Measurements from ENCODE around the gene ADAMTS12. TPM values are rescaled to one million over a fixed set of nuclear protein-coding genes. Genes with fewer than 3 reads are reported as not detected.

ADAMTS12 gene
- total RNA-seq, 1 experiment from 2014 or later, result 0.18 TPM

GRCh38 chr5:33639474-33639873, 252.3 kb downstream of the ADAMTS12 start:
- no peaks in the 10 kb centered on the region for H3K27me3 ChIP-seq (ENCODE audit: low read length)
- no peaks in the 10 kb centered on the region; the same call in 1 of the 2 replicates for H3K4me1 ChIP-seq (ENCODE audit: insufficient read depth, low read length)
- no peaks in the 10 kb centered on the region for H3K79me2 ChIP-seq (ENCODE audit: low read length)
- no peak for DNase-seq
- ChIA-PET CTCF (no interaction called here), POLR2A (ENCODE audit: unreplicated experiment) (no interaction called here)
- TF ChIP-seq EZH2 (IDR thresholded peaks at IDR 0.05; ENCODE audit: low read length, unreplicated experiment), result no peak
- no peak for TF ChIP-seq EZH2phosphoT487 (IDR thresholded peaks at IDR 0.05; ENCODE audit: borderline replicate concordance, low read length)
- TF ChIP-seq CTCF (conservative IDR thresholded peaks at IDR 0.05; ENCODE audit: low read depth, low read length), result no peak
- no peaks in the 10 kb centered on the region for H3K9me3 ChIP-seq (ENCODE audit: low read length)
- H2AFZ ChIP-seq (ENCODE audit: low read length), result no peak overlapping the region
- no peak overlapping the region for H3K4me2 ChIP-seq (ENCODE audit: low read length)
- no peaks in the 10 kb centered on the region for H4K20me1 ChIP-seq (ENCODE audit: low read length)
- no peak for ATAC-seq
- no peaks in the 10 kb centered on the region for H3F3A ChIP-seq (ENCODE audit: low read length, unreplicated experiment)
- H3K36me3 ChIP-seq (ENCODE audit: low read depth, low read length), result no peaks in the 10 kb centered on the region
- no peak overlapping the region for H3K9ac ChIP-seq (ENCODE audit: low read length)
- H3K4me3 ChIP-seq (ENCODE audit: low read length), result no peak overlapping the region
- intact Hi-C loops (cut with micrococcal nuclease), result no loop called here
- BruUV-seq (replicated peaks), result no TSS peak
- no peaks in the 10 kb centered on the region for H3K9me2 ChIP-seq (replicated peaks; ENCODE audit: low read length)
- no peak overlapping the region for H3K27ac ChIP-seq (ENCODE audit: low read length)

GRCh38 chr5:33637011-33637410, 254.8 kb downstream of the ADAMTS12 start:
- no peaks in the 10 kb centered on the region for H3K27me3 ChIP-seq (ENCODE audit: low read length)
- H3K4me2 ChIP-seq (ENCODE audit: low read length), result no peak overlapping the region
- H4K20me1 ChIP-seq (ENCODE audit: low read length), result no peaks in the 10 kb centered on the region
- no peak overlapping the region for H3K9ac ChIP-seq (ENCODE audit: low read length)
- H3F3A ChIP-seq (ENCODE audit: low read length, unreplicated experiment), result no peaks in the 10 kb centered on the region
- no peaks in the 10 kb centered on the region for H3K9me3 ChIP-seq (ENCODE audit: low read length)
- H3K27ac ChIP-seq (ENCODE audit: low read length), result no peak overlapping the region
- ChIA-PET POLR2A (ENCODE audit: unreplicated experiment) (no interaction called here), CTCF (no interaction called here)
- no peak for ATAC-seq
- H3K9me2 ChIP-seq (replicated peaks; ENCODE audit: low read length), result no peaks in the 10 kb centered on the region
- no TSS peak for BruUV-seq (replicated peaks)
- H3K4me3 ChIP-seq (ENCODE audit: low read length), result no peak overlapping the region
- no peaks in the 10 kb centered on the region for H3K79me2 ChIP-seq (ENCODE audit: low read length)
- H2AFZ ChIP-seq (ENCODE audit: low read length), result no peak overlapping the region
- intact Hi-C loops (cut with micrococcal nuclease), result no loop called here
- no peak for DNase-seq
- TF ChIP-seq EZH2 (IDR thresholded peaks at IDR 0.05; ENCODE audit: low read length, unreplicated experiment) (no peak), CTCF (conservative IDR thresholded peaks at IDR 0.05; ENCODE audit: low read depth, low read length) (no peak), EZH2phosphoT487 (IDR thresholded peaks at IDR 0.05; ENCODE audit: borderline replicate concordance, low read length) (no peak)
- H3K4me1 ChIP-seq (ENCODE audit: insufficient read depth, low read length), result no peaks in the 10 kb centered on the region
- no peaks in the 10 kb centered on the region for H3K36me3 ChIP-seq (ENCODE audit: low read depth, low read length)

GRCh38 chr5:33635582-33635981, 256.2 kb downstream of the ADAMTS12 start:
- Histone ChIP-seq H4K20me1 (ENCODE audit: low read length) (no peaks in the 10 kb centered on the region), H3K4me3 (ENCODE audit: low read length) (no peak overlapping the region), H3K9me2 (replicated peaks; ENCODE audit: low read length) (no peaks in the 10 kb centered on the region), H3K27me3 (ENCODE audit: low read length) (no peaks in the 10 kb centered on the region), H3K4me1 (ENCODE audit: insufficient read depth, low read length) (no peaks in the 10 kb centered on the region), H3F3A (ENCODE audit: low read length, unreplicated experiment) (no peaks in the 10 kb centered on the region), H3K79me2 (ENCODE audit: low read length) (no peaks in the 10 kb centered on the region), H3K27ac (ENCODE audit: low read length) (no peak overlapping the region), H3K9me3 (ENCODE audit: low read length) (no peaks in the 10 kb centered on the region), H2AFZ (ENCODE audit: low read length) (no peak overlapping the region), H3K9ac (ENCODE audit: low read length) (no peak overlapping the region), H3K36me3 (ENCODE audit: low read depth, low read length) (no peaks in the 10 kb centered on the region), H3K4me2 (ENCODE audit: low read length) (no peak overlapping the region)
- ATAC-seq (no peak), DNase-seq (no peak)
- BruUV-seq (replicated peaks), result no TSS peak
- ChIA-PET CTCF (no interaction called here), POLR2A (ENCODE audit: unreplicated experiment) (no interaction called here)
- intact Hi-C loops (cut with micrococcal nuclease), result no loop called here
- no peak for TF ChIP-seq CTCF (conservative IDR thresholded peaks at IDR 0.05; ENCODE audit: low read depth, low read length)
- no peak for TF ChIP-seq EZH2phosphoT487 (IDR thresholded peaks at IDR 0.05; ENCODE audit: borderline replicate concordance, low read length)
- TF ChIP-seq EZH2 (IDR thresholded peaks at IDR 0.05; ENCODE audit: low read length, unreplicated experiment), result no peak
